Stimulated activated naive CD8-positive, alpha-beta T cell treated with anti-CD3 and anti-CD28 coated beads, Interleukin-15, amount 100 ng/mL, for 72 hours (primary cell): ENCODE data around the gene RNU1-4.
"Not testable (repeated sequence)": the region's sequence is repeated elsewhere in the genome, so short reads cannot be mapped to it uniquely, and the experiment has no call there.

Experiments used
- ATAC-seq: fragments of 150-1000 bp; cut with Tn5 transposase; 2 replicates; pipeline ENCODE4 v1.10.0; 2021; ENCODE audit warnings: mild to moderate bottlenecking, moderate library complexity
- DNase-seq, 2 donors: peaks; one replicate each; pipeline ENCODE4 v3.0.0; 2021 to 2022
- H3K27ac Mint-ChIP-seq, 2 donors: one replicate each; pipeline ENCODE4 v1.8.0; 2022; ENCODE audit warnings: mild to moderate bottlenecking in 2 of 2, mixed read lengths in 2 of 2, moderate library complexity in 2 of 2
- H3K27me3 Mint-ChIP-seq: one replicate; pipeline ENCODE4 v1.8.0; 2022; ENCODE audit warnings: mixed read lengths
- H3K4me1 Mint-ChIP-seq: one replicate; pipeline ENCODE4 v1.8.0; 2022; ENCODE audit warnings: mild to moderate bottlenecking, mixed read lengths
- H3K4me3 Mint-ChIP-seq, 2 donors: one replicate each; pipeline ENCODE4 v1.8.0; 2022; ENCODE audit warnings: mild to moderate bottlenecking in 2 of 2, mixed read lengths in 2 of 2, moderate library complexity in 1 of 2
- H3K9me3 Mint-ChIP-seq, 2 donors: one replicate each; pipeline ENCODE4 v1.8.0; 2022; ENCODE audit warnings: mixed read lengths in 2 of 2

Gene RNU1-4

GRCh38 chr1:16770139-16770759, 29.9 kb downstream of the RNU1-4 start:
- not testable (repeated sequence) for H3K4me1 Mint-ChIP-seq, DNase-seq, H3K4me3 Mint-ChIP-seq, H3K9me3 Mint-ChIP-seq, ATAC-seq, H3K27ac Mint-ChIP-seq
- peaks cover 24% of the 10 kb centered on the region for H3K27me3 Mint-ChIP-seq

DNA sequence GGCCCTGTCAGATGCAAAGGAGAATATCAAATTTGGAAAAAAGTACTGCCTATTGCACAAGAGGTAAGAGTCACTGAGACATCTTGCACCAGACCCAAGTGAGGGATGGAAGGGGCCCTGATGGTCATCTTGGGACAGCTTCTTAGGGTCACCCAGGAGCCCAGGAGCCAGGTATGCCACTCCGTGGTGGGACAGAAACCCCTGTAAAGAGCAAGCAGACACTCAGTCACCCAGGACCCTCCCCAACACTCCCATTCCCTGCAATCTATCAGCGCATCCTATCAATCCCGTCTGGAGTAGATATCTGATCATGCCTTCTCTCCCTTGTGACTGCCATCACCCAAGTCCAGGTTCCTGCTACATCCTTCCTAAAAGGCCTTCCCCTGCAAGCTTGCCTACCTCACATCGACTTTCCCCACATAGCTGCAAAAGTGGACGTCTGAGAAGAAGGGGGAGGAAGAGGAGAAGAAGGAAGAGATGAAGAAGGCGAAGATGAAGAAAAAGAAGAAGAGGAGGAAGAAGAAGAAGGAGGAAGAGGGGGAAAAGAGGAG, 30.7 kb downstream of the RNU1-4 start:
- not testable (repeated sequence) for H3K4me1 Mint-ChIP-seq, H3K4me3 Mint-ChIP-seq, DNase-seq, ATAC-seq, H3K9me3 Mint-ChIP-seq, H3K27ac Mint-ChIP-seq
- H3K27me3 Mint-ChIP-seq, result peaks cover 19% of the 10 kb centered on the region

- H3K4me1 Mint-ChIP-seq, H3K9me3 Mint-ChIP-seq, DNase-seq, H3K4me3 Mint-ChIP-seq, ATAC-seq, H3K27ac Mint-ChIP-seq: not testable (repeated sequence)
- peaks cover 12% of the 10 kb centered on the region for H3K27me3 Mint-ChIP-seq
Measured at GRCh38 chr1:16772275-16773204, 32.2 kb downstream of the RNU1-4 start.

DNA sequence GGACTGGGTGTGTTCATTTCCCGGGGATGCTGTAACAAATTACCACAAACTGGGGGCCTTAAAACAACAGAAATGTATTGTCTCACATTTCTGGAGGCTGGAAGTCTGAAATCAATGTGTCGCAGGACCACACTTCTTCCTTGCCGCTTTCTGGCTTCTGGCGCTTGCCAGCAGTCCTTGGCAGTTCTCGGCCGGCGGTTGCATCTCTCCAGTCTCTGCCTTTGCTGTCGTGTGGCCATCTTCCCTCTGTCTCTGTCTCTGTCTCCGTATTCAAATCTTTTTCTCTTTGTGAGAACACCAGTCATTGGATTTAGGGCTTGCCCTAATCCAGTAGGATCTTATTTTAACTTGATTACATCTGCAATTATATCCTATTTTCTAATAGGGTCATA, 32.9 kb downstream of the RNU1-4 start:
- not testable (repeated sequence) for H3K4me3 Mint-ChIP-seq, DNase-seq, ATAC-seq, H3K4me1 Mint-ChIP-seq, H3K27ac Mint-ChIP-seq, H3K9me3 Mint-ChIP-seq
- H3K27me3 Mint-ChIP-seq, result peaks cover 19% of the 10 kb centered on the region

- ATAC-seq, H3K27ac Mint-ChIP-seq, H3K4me1 Mint-ChIP-seq, H3K9me3 Mint-ChIP-seq, DNase-seq, H3K4me3 Mint-ChIP-seq: not testable (repeated sequence)
- peaks cover 19% of the 10 kb centered on the region for H3K27me3 Mint-ChIP-seq
Measured at GRCh38 chr1:16773723-16774122, 33.4 kb downstream of the RNU1-4 start.

DNA sequence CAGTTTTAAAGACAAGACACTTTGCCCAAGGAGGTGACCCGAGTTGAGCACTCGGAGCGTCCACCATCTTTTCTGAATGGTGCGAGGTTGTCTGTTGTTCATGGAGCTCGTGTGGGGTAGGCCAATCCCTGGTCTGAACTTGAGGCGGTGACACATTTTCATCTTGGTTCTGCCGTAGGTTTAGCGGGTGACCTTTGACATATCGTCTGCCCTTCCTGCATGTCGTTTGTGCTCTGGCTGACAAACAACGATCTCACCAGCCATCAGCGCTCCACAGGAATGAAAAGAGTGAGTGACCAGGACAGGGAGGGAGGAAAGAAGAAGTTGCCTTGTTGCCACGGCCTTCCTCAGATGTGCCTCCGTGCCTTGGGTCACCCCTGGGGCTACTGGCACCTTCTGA, 34.5 kb downstream of the RNU1-4 start:
- ATAC-seq, H3K27ac Mint-ChIP-seq, H3K4me3 Mint-ChIP-seq: not testable (repeated sequence)

DNA sequence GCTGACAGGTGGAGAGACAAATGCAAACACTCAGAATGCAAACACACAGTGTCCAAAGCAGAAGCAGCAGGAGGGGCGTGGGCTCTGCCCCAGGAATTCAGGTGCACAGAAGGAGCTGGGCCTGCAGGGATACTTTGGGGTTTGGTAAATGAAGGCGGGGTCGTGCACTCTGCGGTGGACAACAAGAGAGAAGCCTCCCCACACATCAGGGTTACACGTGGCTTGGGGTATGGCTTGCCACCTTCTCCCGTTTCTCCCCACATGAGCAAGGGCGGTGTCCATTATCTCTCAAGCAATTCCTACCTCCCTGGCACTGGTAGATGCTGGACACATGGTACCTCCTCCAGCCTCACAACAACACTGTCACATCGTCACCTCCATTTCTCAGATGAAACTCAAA, 35.0 kb downstream of the RNU1-4 start:
- ATAC-seq, H3K4me1 Mint-ChIP-seq, H3K9me3 Mint-ChIP-seq, H3K27ac Mint-ChIP-seq, H3K4me3 Mint-ChIP-seq, DNase-seq: not testable (repeated sequence)
- peaks cover 23% of the 10 kb centered on the region for H3K27me3 Mint-ChIP-seq

More for the DNA sequence above, 34.5 kb downstream of the RNU1-4 start:
- peaks cover 19% of the 10 kb centered on the region for H3K27me3 Mint-ChIP-seq
- not testable (repeated sequence) for DNase-seq, H3K4me1 Mint-ChIP-seq, H3K9me3 Mint-ChIP-seq

DNA sequence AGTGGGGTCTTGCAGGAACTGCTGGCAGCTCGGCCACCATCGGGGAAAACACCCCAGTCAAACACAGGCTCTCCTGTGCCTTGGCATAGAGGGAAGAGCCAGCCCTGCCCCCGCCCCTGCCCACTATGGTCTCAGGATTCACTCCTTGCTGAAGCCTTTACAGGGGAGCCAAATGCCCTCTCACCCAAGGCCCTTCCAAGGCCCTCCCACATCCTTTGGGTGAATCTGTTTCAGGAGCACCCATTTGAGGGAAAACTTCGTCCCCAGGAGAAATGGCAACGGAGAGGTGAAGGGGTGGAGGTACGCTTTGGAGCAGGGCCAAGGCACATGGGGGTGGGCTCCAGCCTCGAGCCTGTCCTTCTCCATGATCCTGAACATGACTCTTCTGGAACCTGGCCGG, 35.9 kb downstream of the RNU1-4 start:
- H3K27ac Mint-ChIP-seq, H3K4me3 Mint-ChIP-seq, H3K9me3 Mint-ChIP-seq, ATAC-seq, H3K4me1 Mint-ChIP-seq, DNase-seq: not testable (repeated sequence)
- H3K27me3 Mint-ChIP-seq, result peaks cover 27% of the 10 kb centered on the region

GRCh38 chr1:16776835-16777234, 36.5 kb downstream of the RNU1-4 start:
- not testable (repeated sequence) for DNase-seq

GRCh38 chr1:16777821-16778220, 37.5 kb downstream of the RNU1-4 start:
- DNase-seq, H3K9me3 Mint-ChIP-seq, H3K4me1 Mint-ChIP-seq, ATAC-seq, H3K4me3 Mint-ChIP-seq, H3K27ac Mint-ChIP-seq: not testable (repeated sequence)
- H3K27me3 Mint-ChIP-seq, result peaks cover 27% of the 10 kb centered on the region

More at GRCh38 chr1:16776835-16777234, 36.5 kb downstream of the RNU1-4 start:
- H3K27me3 Mint-ChIP-seq, result peaks cover 27% of the 10 kb centered on the region
- not testable (repeated sequence) for H3K27ac Mint-ChIP-seq, H3K4me1 Mint-ChIP-seq, H3K4me3 Mint-ChIP-seq, H3K9me3 Mint-ChIP-seq, ATAC-seq

- not testable (repeated sequence) for H3K4me3 Mint-ChIP-seq, H3K4me1 Mint-ChIP-seq, H3K9me3 Mint-ChIP-seq, ATAC-seq, H3K27ac Mint-ChIP-seq, DNase-seq
- peaks cover 16% of the 10 kb centered on the region for H3K27me3 Mint-ChIP-seq
Measured at GRCh38 chr1:16779525-16779924, 39.2 kb downstream of the RNU1-4 start.

DNA sequence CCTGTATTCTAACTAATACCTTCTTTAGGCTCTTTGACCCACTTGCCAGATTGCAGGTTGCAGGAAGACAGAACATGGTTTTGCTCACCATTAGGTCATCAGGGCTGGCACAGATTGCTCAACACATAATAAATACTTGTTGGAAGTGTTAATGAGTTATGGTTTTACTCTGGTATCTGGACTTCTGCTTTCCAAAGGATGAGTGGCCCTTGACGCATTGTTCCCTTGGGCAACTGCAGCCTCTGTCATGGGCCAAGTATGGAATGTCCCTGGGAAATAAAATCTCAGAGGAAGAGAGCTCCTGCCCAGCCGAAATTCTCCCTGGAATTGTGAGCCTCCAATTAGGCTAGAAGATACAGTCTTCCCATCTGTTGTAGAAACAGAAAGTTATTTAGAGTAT, 40.7 kb downstream of the RNU1-4 start:
- H3K27me3 Mint-ChIP-seq, result peaks cover 16% of the 10 kb centered on the region
- not testable (repeated sequence) for H3K9me3 Mint-ChIP-seq, H3K4me1 Mint-ChIP-seq, H3K27ac Mint-ChIP-seq, DNase-seq, ATAC-seq, H3K4me3 Mint-ChIP-seq

DNA sequence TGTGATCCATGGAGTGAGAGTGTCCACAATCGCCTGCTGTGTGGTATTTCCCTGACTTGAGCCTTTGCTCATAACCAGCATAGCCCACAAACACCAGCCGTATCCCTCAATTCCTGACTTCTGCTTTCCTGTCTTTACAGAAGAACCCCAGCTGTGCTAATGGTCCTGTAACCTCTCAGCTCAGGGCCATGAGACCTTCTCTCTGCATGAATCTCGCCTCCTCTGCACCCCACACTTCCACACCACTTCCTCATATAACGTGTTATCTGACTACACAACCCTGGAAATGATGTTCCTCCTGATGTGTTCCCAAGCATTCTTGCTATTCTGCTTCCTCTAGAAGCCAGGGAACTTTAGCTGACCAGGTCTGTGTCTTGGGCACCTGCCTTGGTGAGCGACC, 41.3 kb downstream of the RNU1-4 start:
- not testable (repeated sequence) for DNase-seq, ATAC-seq, H3K4me1 Mint-ChIP-seq, H3K27ac Mint-ChIP-seq, H3K9me3 Mint-ChIP-seq, H3K4me3 Mint-ChIP-seq
- H3K27me3 Mint-ChIP-seq, result peaks cover 16% of the 10 kb centered on the region

DNA sequence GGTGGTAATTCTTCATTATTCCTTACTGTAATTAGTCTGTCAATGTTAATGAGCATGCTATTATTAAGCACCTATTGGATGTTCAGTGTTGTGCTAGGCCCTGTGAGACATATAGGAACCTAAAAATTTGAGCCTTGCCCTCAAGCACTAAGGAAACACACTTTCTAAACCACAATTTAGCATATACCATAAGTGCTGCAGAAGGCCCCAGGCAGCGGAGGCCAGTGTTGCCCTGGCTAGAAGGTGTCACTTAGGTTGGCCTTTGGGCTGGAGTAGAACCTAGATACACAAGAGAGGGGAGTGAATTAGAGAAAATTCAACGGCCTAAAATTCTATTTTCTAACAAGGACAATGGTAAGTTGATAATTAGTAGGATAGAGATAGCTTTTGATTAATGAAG, 44.6 kb downstream of the RNU1-4 start:
- not testable (repeated sequence) for H3K9me3 Mint-ChIP-seq, H3K4me3 Mint-ChIP-seq, DNase-seq, ATAC-seq, H3K27me3 Mint-ChIP-seq, H3K4me1 Mint-ChIP-seq, H3K27ac Mint-ChIP-seq

GRCh38 chr1:16786362-16786761, 46.0 kb downstream of the RNU1-4 start:
- H3K27me3 Mint-ChIP-seq, H3K27ac Mint-ChIP-seq, H3K9me3 Mint-ChIP-seq, ATAC-seq, H3K4me3 Mint-ChIP-seq, H3K4me1 Mint-ChIP-seq, DNase-seq: not testable (repeated sequence)

- not testable (repeated sequence) for H3K27me3 Mint-ChIP-seq, H3K27ac Mint-ChIP-seq, ATAC-seq, H3K4me1 Mint-ChIP-seq, DNase-seq, H3K9me3 Mint-ChIP-seq, H3K4me3 Mint-ChIP-seq
Measured at GRCh38 chr1:16787175-16787574, 46.9 kb downstream of the RNU1-4 start.
